DMS79 (cell line): Measurements from ENCODE around the gene TSSC4.

Source experiments
- DNase-seq: peaks from one replicate; lab custom pipeline; 2025; lab: John Stamatoyannopoulos, UW

TSSC4 gene

GRCh38 chr11:2447951-2448650 lies 47.6 kb downstream of the TSSC4 start:
- no peak for DNase-seq

GRCh38 chr11:2448661-2449547 lies 48.4 kb downstream of the TSSC4 start:
- DNase-seq, result no peak

GRCh38 chr11:2449548-2450320 lies 49.2 kb downstream of the TSSC4 start:
- DNase-seq, result no peak

DNA sequence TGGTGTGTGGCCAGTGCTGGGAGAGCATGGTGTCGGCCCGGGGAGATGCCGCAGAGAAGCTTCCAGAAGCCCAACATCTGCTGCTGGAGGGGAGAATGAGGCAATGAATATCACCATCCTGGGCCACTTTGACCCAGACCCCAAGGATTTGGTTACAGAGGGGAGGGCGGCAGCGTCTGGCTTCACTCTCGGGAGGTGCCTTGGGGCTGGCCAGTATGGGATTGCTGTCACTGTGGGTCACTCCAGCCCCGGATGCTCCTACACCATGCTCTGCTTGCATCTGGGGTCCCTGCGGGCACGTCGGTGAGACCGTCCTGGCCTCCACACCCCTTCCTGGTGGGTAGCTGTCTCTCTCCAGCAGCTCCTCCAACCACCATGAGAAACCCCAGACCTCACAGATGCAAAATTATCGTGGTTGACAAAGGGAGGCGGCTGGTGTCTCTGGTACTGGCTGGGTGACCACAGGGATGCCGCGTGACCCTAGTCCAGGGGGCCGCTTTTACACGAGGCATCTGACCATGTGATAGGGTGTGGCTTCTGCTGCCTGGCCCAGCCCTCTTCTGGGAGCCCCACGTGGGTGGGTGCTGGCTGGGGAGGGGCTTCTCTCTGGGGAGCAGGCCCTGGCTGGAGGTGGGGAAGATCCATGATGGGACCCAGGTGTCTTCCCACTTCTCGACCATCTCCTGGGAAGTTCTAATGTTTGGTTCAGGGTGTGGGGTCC lies 49.9 kb downstream of the TSSC4 start:
- DNase-seq, result no peak

DNA sequence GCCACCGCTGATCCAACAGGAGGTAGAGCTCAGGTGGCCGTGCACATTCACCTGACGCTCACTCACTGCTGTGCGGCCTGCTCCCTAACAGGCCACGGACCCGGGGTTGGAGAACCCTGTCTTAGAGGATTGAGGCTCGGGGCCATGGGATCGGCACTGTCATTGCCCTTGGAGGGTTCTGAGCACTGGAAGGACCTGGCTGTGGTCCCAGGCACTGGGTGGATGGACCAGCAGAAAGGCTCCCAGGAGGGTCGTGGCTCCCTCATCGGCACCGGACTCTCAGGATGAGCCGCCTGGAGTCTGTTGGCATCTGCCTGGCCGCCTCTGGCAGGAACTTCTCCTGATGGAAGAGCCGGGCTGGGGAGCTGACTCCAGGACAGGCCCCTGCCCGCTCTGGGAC lies 50.8 kb downstream of the TSSC4 start:
- DNase-seq, result no peak

GRCh38 chr11:2451916-2452315 lies 51.4 kb downstream of the TSSC4 start:
- no peak for DNase-seq

DNA sequence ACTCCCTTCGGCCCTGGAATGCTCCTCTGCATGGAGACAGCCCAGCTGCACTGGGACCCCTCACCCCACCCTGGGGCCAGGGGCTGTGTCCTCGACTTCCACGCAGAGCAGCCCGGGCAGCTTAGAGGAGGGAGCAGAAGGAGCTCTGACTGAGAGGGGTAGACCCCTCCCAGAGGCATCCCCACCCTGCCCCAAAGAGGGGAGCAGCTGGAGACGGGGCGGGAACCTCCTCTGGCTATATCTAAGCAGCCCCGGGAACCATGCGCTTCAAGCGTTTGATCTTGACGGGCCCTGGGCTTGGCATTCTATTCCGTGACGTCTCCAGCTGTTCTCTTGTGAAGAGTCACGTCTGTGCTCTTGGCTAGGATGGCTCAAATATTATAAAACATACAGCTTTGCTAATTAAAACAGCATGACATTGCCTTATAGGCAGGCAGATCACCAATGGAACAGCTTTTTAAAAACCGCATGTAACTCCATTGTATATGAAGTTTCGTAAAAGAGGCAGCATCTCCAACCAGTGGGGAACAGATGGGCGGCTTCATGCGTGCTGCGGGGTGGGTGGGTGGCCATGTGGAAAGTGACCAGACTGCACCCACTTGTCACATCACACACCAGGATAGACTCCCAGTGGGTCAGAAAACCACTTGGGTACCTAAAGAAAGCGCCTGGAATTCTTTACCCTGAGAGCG lies 51.9 kb downstream of the TSSC4 start:
- DNase-seq, result no peak

DNA sequence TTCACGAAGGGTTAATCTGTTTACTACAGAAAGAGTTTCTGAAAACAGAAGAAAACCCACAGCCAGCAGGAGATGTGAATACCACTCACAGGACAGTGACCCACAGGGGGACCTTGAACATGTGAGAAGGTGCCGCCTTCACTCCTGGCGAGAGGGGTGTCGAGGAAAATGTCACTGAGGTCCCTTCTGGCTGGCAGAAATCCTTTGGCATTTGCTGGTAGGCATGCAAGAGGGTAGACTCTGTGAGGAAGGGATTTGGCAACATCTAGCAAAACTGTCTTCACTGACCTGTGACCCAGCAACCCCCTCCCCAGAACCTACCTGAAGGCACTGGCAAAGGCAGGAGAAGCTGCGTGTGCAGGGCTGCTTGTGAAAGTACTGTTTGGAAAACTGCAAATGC lies 52.9 kb downstream of the TSSC4 start:
- no peak for DNase-seq
